ENCODE measurements around the gene NCOA1.

DNA sequence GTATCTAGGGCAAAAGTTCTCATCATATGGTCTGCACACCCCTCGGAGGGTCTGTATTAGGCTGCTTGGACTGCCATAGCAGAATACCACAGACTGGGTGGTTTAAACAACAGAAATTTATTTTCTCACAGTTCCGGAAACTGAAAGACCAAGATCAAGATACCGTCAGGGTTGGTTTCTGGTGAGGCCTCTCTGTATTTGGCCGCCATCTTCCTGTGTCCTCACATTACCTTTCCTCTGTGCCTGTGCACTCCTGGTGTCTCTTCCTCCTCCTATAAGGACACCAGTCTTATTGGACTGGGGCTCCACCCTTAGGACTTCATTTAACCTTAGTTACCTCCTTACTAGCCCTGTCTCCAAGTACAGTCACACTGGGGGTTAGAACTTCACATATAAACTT, 132.5 kb downstream of the NCOA1 start:
- TF ChIP-seq POLR2A (IDR thresholded peaks at IDR 0.05; ENCODE audit: low read depth, low read length) (no peak), POLR2AphosphoS5 (IDR thresholded peaks at IDR 0.05; ENCODE audit: low read depth, low read length) (no peak), SPI1 (IDR thresholded peaks at IDR 0.05; ENCODE audit: low read depth, low read length) (no peak), TAF1 (IDR thresholded peaks at IDR 0.05; ENCODE audit: low read depth, low read length) (no peak), PAX5 (IDR thresholded peaks at IDR 0.05; ENCODE audit: insufficient read depth, low read length, severe bottlenecking) (no peak)

Data from GM12891 (cell line).